HL-60 (cell line): ENCODE data around the gene B4GALT2.

Experiments
- CTCF ChIP-seq: IDR thresholded peaks from one replicate; pipeline ENCODE4 v1.5.1; 2011; ENCODE audit warnings: low read length, control low read depth, inconsistent platforms; ENCODE audit not compliant: insufficient read depth
- GABPA ChIP-seq: IDR thresholded peaks from 2 replicates; pipeline ENCODE4 v1.6.1; 2012; ENCODE audit warnings: low read depth
- POLR2AphosphoS5 ChIP-seq: IDR thresholded peaks from 2 replicates; pipeline ENCODE4 v1.6.1; 2012; ENCODE audit warnings: low read depth

- TF ChIP-seq CTCF (no peak), GABPA (no peak), POLR2AphosphoS5 (no peak)
Measured at GRCh38 chr1:43960798-43961197, 18.2 kb upstream of the B4GALT2 start.
